ENCODE data around the gene MAGI1. TPM values are rescaled to one million over a fixed set of nuclear protein-coding genes. Genes with fewer than 3 reads are reported as not detected.

MAGI1 gene
- total RNA-seq, 1 donor from 2014 or later: 21.9 TPM

DNA sequence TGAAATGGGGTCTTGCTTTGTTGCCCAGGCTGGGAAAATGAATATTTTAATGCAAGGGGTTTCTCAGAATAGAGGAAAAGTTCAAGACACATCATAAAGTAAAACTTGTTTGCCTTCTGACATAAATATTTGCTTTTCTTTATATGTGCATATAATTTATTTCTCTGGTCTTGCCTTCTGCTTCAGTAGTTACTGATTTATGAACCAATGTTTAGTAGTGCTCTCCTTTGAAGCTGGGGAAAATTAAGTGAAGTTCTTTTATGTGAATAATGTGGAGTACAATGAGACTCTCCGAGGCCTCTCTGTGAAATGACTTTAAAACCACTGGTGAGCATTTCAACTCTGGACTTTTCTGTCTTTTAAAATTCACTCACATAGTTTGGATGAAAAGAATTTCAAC lies 55.6 kb downstream of the MAGI1 start:
- H3K27ac Mint-ChIP-seq (ENCODE audit: unreplicated experiment): no peak overlapping the region
- H3K4me3 Mint-ChIP-seq (ENCODE audit: unreplicated experiment): no peak overlapping the region
- no peaks in the 10 kb centered on the region for H3K27me3 Mint-ChIP-seq (ENCODE audit: unreplicated experiment)
- H3K4me1 Mint-ChIP-seq (ENCODE audit: unreplicated experiment): peaks cover 10% of the 10 kb centered on the region
- H3K9me3 Mint-ChIP-seq (ENCODE audit: unreplicated experiment): no peaks in the 10 kb centered on the region
- no peak for DNase-seq (ENCODE audit: extremely low spot score, unreplicated experiment)
- TF ChIP-seq, protein P1, sequence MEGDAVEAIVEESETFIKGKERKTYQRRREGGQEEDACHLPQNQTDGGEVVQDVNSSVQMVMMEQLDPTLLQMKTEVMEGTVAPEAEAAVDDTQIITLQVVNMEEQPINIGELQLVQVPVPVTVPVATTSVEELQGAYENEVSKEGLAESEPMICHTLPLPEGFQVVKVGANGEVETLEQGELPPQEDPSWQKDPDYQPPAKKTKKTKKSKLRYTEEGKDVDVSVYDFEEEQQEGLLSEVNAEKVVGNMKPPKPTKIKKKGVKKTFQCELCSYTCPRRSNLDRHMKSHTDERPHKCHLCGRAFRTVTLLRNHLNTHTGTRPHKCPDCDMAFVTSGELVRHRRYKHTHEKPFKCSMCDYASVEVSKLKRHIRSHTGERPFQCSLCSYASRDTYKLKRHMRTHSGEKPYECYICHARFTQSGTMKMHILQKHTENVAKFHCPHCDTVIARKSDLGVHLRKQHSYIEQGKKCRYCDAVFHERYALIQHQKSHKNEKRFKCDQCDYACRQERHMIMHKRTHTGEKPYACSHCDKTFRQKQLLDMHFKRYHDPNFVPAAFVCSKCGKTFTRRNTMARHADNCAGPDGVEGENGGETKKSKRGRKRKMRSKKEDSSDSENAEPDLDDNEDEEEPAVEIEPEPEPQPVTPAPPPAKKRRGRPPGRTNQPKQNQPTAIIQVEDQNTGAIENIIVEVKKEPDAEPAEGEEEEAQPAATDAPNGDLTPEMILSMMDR (IDR thresholded peaks at IDR 0.05): no peak
- H3K36me3 Mint-ChIP-seq (ENCODE audit: unreplicated experiment): no peaks in the 10 kb centered on the region

DNA sequence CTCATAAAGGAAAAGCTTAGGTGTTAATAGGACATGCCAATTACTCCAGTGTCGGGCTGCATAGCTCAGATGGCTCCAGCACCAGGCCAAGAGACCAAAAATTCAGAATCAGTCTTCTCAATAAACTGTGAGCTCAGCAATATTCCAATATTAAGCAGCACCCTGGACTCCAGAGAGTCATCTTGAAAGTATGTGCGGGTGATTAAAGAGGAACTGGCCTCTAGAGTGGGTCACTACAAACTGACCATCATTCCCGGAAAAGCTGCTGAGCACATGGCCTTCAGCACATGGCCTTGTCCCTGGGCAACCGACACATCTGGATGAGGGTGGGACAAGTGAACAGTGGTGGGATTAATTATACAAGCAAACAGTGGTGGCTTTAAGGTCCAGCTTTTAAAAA lies 59.0 kb downstream of the MAGI1 start:
- peaks cover 15% of the 10 kb centered on the region for H3K4me1 Mint-ChIP-seq (ENCODE audit: unreplicated experiment)
- no peaks in the 10 kb centered on the region for H3K36me3 Mint-ChIP-seq (ENCODE audit: unreplicated experiment)
- DNase-seq (ENCODE audit: extremely low spot score, unreplicated experiment): no peak
- H3K27ac Mint-ChIP-seq (ENCODE audit: unreplicated experiment): no peak overlapping the region
- no peaks in the 10 kb centered on the region for H3K9me3 Mint-ChIP-seq (ENCODE audit: unreplicated experiment)
- H3K27me3 Mint-ChIP-seq (ENCODE audit: unreplicated experiment): no peaks in the 10 kb centered on the region
- no peak overlapping the region for H3K4me3 Mint-ChIP-seq (ENCODE audit: unreplicated experiment)
- TF ChIP-seq, protein P1 (IDR thresholded peaks at IDR 0.05): no peak

DNA sequence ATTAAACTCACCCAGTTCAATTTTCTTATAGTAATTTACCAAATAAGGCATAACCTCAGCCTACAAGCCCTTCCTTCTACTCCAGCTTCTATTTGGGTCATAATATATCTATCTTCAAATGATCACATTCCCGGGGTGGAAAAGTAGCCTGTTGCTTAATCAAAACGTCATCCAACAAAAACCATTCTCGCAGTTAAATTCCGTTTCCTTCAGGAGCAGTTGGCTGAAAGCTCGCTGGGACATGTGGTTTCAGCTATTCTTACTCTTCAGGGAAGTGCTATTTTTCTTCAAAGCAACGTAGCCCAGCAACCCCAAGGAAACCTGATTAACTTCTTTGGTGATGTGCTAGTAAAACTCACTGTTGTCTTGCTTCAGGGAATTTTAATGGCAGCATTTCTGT lies 59.6 kb downstream of the MAGI1 start:
- TF ChIP-seq, protein P1 (IDR thresholded peaks at IDR 0.05): no peak
- DNase-seq (ENCODE audit: extremely low spot score, unreplicated experiment): no peak
- Mint-ChIP-seq H3K4me1 (ENCODE audit: unreplicated experiment) (peaks cover 18% of the 10 kb centered on the region), H3K27ac (ENCODE audit: unreplicated experiment) (no peak overlapping the region), H3K27me3 (ENCODE audit: unreplicated experiment) (no peaks in the 10 kb centered on the region), H3K9me3 (ENCODE audit: unreplicated experiment) (no peaks in the 10 kb centered on the region), H3K4me3 (ENCODE audit: unreplicated experiment) (no peak overlapping the region), H3K36me3 (ENCODE audit: unreplicated experiment) (no peaks in the 10 kb centered on the region)

DNA sequence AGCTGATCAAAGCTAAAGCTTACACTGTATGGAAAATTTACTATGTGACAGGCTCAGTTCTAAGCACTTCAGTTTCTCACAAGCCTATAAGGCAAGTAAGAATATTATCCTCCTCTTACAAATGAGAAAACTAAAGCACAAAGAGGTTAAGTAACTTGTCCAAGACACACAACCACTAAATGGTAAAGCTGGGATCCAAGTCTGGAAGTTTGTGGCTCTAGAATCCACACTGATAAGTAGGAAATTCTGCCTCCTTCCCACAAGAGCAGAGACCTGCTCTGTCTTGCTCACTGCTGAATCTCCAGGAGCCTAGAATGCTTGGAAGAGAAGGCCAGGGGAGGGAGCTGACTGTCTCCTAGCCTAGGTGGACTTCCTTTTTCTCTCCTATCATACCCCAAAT lies 60.6 kb downstream of the MAGI1 start:
- Mint-ChIP-seq H3K4me1 (ENCODE audit: unreplicated experiment) (peaks cover 18% of the 10 kb centered on the region), H3K27ac (ENCODE audit: unreplicated experiment) (no peak overlapping the region), H3K27me3 (ENCODE audit: unreplicated experiment) (no peaks in the 10 kb centered on the region), H3K9me3 (ENCODE audit: unreplicated experiment) (no peaks in the 10 kb centered on the region), H3K4me3 (ENCODE audit: unreplicated experiment) (no peak overlapping the region), H3K36me3 (ENCODE audit: unreplicated experiment) (no peaks in the 10 kb centered on the region)
- no peak for DNase-seq (ENCODE audit: extremely low spot score, unreplicated experiment)
- TF ChIP-seq, protein P1 (IDR thresholded peaks at IDR 0.05): no peak

DNA sequence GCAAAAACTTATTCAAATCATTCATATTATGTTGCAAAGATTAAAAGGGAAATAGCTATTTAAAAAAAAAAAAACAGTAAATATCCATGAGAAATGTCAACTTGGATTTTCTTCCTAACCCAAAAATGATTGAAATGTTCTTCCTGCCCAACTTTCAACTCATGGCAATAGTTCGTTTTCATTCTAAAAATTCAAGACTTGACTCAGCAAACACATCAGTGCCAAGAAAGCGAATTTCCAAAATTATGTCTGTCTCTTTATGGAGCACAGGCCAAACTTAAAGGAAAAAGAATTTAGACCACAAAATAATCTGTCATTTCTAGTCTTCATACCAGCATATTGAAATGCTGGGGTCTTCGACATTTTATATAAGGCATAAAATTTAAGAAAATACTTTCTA lies 63.7 kb downstream of the MAGI1 start:
- no peak for DNase-seq (ENCODE audit: extremely low spot score, unreplicated experiment)
- no peaks in the 10 kb centered on the region for H3K27me3 Mint-ChIP-seq (ENCODE audit: unreplicated experiment)

More for the DNA sequence above, 63.7 kb downstream of the MAGI1 start:
- H3K36me3 Mint-ChIP-seq (ENCODE audit: unreplicated experiment): no peaks in the 10 kb centered on the region
- peaks cover 24% of the 10 kb centered on the region for H3K4me1 Mint-ChIP-seq (ENCODE audit: unreplicated experiment)
- no peaks in the 10 kb centered on the region for H3K9me3 Mint-ChIP-seq (ENCODE audit: unreplicated experiment)
- H3K4me3 Mint-ChIP-seq (ENCODE audit: unreplicated experiment): no peak overlapping the region
- H3K27ac Mint-ChIP-seq (ENCODE audit: unreplicated experiment): peak overlapping the region; percentile 14
- TF ChIP-seq, protein P1 (IDR thresholded peaks at IDR 0.05): no peak

Measured in osteocyte (in vitro differentiated cells).